ENCODE data around the gene PLXNA4.

PLXNA4 gene

DNA sequence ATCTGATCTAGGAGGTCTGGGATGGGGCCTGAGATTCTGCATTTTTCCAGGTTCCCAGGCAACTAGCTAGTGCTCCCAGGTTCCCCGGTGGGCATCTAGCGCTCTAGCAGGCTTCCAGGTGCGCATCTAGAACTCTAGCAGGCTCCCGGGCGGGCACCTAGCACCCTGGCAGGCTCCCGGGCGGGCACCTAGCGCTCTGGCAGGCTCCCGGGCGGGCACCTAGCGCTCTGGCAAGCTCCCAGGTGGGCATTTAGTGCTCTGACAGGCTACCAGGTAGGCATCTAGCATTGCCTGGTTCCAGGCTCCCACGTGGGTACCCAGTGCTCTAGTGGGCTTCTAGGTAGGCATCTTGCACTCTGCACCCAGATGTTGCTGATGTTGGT lies 414.7 kb downstream of the PLXNA4 start:
- no peak for DNase-seq

DNA sequence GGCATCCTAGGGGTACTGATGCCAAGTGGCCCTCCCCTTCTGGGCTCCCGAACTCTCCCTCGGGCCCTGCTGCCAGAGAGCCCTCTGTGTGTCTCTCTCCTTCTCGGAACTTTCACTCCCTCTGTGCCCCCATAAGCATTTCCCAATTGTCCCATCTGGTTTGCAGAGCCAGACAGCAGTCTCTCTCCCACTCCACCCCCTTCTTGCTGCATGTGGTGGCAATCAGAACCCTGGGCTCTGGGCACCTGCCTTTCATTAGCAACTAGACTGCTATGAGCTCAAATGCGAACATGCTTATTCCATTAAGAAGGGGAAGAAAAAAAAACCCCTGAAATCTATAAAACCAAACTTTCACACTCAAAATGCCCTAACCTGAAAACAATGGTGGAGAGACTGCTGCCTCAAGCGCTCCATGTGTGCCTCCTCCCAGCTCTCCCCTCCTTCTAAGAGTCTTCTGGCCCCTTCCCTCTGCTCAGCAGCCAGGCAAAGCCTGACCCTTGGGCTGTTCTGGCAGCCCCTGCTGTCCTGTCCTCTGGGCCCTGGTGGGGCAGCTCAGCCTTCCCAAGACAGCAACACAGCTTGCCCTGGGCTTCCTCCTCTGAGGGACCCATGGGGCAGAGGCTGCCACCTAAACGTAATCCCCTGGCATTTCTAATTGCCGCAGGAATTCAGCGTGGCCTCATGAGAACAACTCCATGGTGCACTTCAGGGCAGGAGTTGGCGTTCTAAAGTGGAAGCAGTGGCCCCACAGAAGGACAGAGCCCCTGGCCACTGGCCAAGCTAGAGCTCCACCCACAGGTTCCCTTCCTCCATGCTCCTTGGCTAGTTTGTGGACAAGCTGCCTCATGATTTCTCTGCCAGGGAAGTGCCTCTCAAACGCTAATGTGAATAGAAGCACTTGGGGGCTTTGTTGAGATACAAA lies 415.4 kb downstream of the PLXNA4 start:
- DNase-seq, result peak in 7 of 58 donors; percentile 10 to 44 (median 19)

DNA sequence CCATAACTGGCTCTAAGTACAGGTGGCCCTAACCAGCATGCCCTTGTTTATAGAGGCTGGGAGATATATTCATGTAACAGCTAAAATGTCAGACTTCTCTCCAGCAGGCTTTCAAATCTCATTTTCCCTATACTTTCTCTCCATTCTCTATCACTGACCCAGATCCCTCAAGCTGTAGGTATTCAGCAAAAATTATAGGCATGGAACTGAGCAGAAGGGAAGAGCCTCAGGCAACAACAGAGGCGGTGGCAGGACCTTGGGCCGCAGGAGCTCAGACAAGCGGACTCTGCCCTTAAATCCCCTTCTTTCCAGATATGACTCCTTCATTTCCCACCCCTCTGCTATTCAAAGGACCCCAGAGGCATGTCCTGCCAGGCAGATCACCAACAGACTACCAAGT lies 417.4 kb downstream of the PLXNA4 start:
- DNase-seq, result no peak

GRCh38 chr7:132158166-132158565 lies 418.1 kb downstream of the PLXNA4 start:
- no peak for DNase-seq

DNA sequence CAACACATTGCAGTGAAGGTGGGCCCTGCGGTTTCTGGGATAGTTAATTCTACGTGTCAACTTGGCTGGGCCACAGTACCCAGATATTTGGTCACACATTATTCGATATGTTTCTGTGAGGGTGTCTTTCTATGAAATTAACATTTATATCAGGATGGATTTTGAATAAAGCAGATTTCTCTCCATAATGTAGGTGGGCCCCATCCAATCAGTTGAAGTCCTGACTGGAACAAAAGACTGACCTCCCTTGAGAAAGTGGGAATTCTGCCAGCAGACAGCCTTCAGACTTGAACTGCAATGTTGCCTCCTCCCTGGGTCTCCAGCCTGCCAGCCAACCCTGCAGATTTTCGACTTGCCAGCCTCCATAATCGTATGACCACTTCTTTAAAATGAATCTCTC lies 420.6 kb downstream of the PLXNA4 start:
- DNase-seq, result no peak

GRCh38 chr7:132154695-132155471 lies 421.4 kb downstream of the PLXNA4 start:
- DNase-seq, result no peak

DNA sequence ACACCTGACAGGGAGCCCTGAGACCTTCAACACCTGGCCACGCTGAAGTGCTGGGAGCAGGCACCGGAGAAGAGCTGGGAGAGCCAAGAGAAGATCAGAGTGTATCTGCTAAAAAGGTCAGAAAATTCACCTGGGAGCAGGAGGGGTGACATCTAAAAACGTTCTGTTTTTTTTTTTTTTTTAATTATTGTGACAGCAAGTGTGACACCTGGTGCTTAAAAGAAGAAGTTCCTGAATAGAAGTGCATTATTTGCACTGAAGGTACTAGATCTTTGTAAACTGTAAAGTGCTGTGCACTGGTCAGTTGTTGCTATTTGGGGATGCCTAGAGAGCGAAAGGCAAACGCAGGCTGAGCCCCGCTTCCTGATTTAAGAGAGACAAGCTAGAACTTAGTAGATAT lies 422.0 kb downstream of the PLXNA4 start:
- DNase-seq, result no peak

DNA sequence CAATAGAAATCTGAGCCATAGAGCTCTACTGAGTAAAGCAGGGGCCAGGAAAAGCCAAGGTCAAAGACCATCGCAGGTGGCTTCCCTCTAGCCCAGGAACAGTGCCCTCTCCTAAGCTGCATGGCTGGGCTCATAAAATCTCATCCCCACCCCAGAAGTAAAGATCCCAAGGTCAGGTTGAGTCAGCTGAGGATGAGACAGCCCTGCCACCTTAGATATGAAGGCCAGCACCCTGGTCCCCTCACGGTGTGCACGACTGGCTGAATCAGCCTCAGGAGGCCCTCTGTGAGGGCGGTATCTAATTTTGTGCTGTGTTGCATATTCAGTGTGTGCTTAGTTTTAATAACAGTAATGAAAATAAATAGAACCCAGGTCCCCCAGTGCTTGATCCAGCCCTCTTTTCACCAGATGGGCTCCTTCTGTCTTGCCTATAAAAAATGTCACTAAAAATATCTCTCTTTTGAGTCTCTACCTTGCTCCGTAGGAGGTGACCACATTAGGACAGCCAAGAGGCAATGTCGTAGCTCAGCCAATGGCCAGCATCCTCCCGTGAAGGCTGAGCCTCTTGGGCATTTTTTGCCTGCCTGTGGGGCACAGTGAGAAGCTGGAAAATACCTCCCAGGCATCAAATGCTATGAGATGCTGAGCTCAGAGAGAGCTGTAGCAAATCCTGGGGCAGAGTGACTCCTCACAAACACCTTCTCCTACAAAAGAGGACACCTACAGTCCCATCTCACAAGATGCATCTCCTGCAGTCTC lies 424.0 kb downstream of the PLXNA4 start:
- peak in 6 of 58 donors; percentile 9 to 52 (median 16) for DNase-seq

DNA sequence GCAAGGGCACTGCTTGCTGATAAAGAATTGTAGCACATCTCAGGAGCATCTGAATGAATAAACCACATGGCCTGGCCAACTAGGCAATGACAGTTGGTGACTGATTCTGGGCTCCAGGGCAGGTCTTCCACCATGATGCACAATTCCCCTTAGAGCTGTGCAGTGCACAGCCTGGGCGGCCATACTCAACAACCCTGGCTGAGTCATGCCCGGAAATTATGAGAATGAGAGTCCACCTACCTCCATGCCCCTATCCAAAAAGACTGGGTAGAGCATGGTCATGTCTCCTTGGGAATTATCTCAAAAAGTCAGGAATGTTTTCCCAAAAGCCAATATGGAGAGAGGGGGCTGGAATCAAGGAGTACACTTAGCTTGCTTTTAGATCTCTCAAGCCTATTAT lies 425.6 kb downstream of the PLXNA4 start:
- no peak for DNase-seq

GRCh38 chr7:132149436-132150304 lies 426.6 kb downstream of the PLXNA4 start:
- no peak for DNase-seq

DNA sequence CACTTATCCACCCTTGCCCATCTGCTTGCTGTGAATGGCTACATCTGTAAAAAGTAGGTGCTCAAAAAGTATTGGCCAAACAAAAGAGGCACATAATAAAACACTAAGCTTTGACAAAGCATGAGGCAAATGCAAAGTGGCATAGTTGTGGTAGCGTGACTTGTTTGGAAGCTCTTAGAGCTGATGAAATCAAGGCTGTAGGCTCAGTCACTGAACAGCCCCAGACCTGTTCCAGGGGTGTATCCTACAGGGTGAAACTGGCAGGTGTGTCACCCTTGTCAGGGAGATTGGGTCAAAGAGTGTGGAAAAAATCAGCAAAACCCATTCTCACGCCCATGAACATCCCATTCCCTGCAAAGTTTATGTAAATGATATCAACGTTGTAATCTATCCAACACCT lies 427.4 kb downstream of the PLXNA4 start:
- no peak for DNase-seq

- DNase-seq, result peak in 50 of 58 donors; percentile 10 to 89 (median 48)
These were observed 430.8 kb downstream of the PLXNA4 start for GRCh38 chr7:132145466-132145865.

DNA sequence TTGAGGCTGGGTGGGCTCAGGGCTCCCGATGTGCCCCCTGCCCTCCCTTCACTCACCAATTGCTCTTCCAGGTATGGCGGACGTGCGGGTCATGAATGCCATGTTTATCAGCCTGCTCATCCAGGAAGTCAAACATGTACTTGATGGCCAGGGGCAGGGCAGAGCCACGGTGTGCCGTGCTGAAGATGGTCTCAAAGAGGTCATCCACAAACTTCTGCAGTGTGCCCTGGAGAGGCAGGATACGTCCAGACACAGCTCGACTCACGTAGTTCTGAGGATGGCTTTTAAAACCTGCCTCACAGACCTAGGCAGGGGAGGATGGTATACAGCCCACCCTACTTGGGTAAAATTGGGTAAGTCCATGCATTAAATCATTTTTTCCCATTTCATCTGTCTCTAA lies 431.2 kb downstream of the PLXNA4 start:
- DNase-seq, result peak in 1 of 58 donors; percentile 26

- DNase-seq, result no peak
These were observed 434.3 kb downstream of the PLXNA4 start for GRCh38 chr7:132142006-132142405.

- peak in 24 of 58 donors; percentile 6 to 65 (median 28) for DNase-seq
These were observed 435.2 kb downstream of the PLXNA4 start for GRCh38 chr7:132141109-132141508.

DNA sequence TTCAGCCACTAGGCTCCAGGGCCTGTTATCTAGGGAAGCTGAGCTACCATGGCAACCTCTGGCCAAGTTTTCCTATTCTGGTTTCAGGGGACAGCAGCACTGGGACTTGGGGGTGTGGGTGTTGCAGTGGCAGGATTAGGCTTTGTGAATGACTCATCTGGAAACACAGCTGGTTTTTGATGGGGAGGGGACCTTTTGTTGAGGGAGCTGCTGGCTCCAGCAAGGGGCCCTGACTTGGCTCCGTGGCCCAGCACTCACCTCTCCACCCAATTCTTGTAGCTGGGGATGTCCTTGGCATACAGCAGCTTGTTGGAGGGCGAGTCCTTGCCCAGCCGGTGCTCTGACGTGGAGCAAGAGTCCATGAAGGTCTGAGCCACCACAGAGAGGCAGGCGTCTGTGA lies 435.9 kb downstream of the PLXNA4 start:
- DNase-seq, result no peak

- DNase-seq, result no peak
These were observed 437.5 kb downstream of the PLXNA4 start for GRCh38 chr7:132138817-132139216.

DNA sequence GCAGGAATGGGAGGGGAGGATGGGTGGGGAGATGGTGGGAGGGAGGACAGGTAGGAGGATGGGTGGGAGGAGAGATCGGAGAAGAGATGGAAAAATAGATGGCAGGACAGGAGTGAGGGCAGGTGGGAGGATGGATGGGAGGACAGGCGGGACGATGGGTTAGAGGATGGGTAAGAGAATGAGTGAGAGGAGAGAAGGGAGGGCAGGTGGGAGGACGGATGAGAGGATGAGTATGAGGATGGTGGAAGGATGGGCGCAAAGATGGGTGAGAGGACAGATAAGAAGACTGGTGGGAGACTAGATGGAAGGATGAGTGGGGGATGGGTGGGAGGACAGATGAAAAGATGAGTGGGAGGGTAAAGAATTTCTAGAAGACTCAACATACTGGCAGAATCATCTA lies 438.6 kb downstream of the PLXNA4 start:
- no peak for DNase-seq

GRCh38 chr7:132135746-132136385 lies 440.4 kb downstream of the PLXNA4 start:
- DNase-seq, result no peak

GRCh38 chr7:132134814-132135445 lies 441.3 kb downstream of the PLXNA4 start:
- DNase-seq, result no peak
